Colon (tissue), 2 donors: Measurements from ENCODE around the gene MT1F.
"Not testable (repeated sequence)": the region's sequence is repeated elsewhere in the genome, so short reads cannot be mapped to it uniquely, and the experiment has no call there.

Source experiments
- FAIRE-seq: peaks from 2 replicates; lab custom pipeline; 2012; peaks lifted over from hg19 to GRCh38; lab: Jason Lieb, UNC
- donor health status: control.
- donor health status: control.

MT1F gene

DNA sequence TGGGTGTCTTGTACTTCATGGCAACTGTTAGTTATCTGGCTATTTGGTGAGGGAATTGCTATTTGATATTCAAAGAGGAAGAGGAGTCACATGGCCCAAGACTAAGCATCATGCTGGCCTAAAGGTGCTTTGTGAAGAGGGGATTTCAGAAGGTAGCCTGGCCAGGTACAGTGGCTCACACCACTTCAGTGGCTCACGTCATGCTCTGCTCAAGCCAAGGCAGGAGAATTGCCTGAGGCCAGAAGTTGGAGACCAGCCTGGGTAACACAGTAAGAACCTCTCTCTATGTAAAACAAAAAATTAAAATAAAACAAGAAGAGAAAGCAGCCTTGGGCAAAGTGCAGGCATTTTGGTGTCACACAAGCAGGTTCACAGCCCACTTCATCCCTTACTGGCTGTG is 12.4 kb upstream of the MT1F start:
- no peak for FAIRE-seq

DNA sequence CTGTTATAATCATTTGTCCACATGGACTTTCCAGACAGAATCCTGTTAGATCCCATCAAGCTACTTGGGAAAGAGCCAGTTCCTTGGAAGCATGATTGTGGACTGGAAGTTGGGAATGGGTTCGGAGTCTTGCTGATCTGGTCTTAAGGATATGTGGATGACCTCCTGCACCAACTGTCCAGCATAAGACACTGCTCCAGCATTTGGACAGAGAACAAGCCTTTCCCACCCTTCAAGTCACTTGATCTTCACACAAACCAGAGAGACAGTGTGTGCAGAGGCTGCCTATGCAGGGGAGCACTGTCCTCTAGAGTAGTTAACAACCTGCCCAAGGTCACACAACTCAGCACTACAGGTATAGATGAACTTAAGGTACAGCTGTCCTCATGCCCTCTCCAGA is 11.9 kb upstream of the MT1F start:
- no peak for FAIRE-seq

DNA sequence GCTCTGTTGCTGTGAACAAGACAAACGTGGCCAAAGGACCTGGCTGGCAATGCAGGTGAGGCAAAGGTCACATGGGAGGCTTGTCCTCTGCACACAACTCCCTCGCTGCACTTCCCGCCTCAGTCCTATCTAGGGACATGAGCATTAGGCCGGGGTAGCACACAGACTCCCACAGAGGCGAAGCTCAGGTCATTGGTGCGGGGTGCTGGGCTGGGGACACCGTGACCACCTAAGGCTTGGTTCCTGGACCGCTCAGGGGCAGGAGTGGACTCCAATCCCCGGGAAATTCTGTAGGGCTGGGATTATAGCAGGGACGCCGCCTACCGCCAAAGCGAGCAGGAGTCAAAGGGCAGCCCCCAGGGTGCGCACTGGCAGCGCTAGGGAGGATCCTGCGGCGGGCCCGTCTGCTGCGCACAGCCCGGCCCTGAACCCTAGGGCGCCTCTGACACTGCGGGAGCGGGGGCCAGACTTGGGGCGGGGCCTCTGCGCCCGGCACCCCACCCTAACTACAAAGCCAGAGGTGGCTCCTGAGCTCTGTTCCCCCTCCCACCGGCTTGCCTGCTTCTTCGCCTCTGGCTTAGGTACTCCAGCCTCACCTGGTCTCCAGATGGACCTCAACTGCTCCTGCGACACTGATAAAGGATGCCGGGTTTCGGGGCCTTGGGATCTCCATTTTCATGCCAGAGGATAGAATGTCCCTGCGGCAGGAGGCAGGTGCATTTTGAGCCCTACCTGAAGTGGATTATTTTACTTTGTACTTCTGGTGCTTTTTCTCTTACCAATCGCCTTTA is 9.9 kb upstream of the MT1F start:
- no peak for FAIRE-seq

DNA sequence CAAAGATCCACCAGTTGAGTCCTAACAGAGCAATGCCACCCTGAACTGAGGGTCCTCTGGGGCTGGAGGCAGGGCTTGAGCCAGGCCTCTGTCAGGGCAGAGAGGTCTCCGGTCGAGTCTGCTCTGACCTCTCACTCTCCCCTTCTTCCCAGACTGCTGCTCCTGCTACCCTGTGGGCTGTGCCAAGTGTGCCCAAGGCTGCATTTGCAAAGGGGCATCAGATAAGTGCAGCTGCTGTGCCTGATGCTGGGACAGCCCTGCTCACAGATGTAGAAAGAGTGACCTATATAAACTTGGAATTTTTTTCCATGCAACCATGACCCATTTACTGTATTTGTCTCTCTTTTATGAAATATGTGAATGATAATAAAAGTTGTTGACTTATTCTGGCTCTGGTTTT is 8.5 kb upstream of the MT1F start:
- no peak for FAIRE-seq

DNA sequence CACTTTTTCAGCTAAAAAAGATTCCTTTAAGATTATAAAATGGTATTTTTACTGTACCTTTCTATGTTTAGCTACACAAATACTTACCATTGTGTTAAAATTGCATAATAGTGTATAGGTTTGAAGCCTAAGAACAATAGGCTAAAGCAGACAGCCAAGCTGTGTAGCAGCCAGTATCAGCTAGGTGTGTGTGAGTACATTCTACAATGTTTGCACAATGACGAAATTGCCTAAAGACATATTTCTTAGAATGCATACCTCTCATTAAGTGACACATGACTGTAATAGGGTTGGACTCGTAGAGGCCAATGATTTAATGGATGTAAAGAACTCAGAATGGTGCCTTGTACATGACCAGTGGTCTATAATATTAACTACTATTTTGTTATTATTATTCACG is 7.9 kb upstream of the MT1F start:
- no peak for FAIRE-seq

GRCh38 chr16:56651586-56651985 is 6.2 kb upstream of the MT1F start, which contains the start of gene MT1B:
Gene MT1B (plus strand): TSS chr16:56651886. CDS start chr16:56651954, 68 bp downstream.
- FAIRE-seq = no peak

DNA sequence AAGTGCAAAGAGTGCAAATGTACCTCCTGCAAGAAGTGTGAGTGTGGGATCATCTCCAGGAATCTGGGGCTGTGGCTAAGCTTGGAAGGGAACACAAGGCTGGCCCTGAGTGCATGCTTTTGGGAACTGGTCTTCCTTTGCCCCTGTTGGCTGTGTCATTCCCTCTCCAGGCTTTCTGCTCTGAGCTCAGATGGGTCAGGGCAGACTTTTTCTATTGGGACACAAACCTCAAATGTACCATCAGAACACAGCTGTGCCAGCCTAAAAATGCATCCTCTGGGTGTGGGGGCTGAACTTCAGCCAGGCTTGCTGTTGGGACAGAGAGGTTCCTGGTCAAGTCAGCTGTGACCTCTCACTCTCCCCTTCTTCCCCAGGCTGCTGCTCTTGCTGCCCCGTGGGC is 5.2 kb upstream of the MT1F start:
- no peak for FAIRE-seq

GRCh38 chr16:56653218-56653617 is 4.5 kb upstream of the MT1F start:
- no peak for FAIRE-seq

DNA sequence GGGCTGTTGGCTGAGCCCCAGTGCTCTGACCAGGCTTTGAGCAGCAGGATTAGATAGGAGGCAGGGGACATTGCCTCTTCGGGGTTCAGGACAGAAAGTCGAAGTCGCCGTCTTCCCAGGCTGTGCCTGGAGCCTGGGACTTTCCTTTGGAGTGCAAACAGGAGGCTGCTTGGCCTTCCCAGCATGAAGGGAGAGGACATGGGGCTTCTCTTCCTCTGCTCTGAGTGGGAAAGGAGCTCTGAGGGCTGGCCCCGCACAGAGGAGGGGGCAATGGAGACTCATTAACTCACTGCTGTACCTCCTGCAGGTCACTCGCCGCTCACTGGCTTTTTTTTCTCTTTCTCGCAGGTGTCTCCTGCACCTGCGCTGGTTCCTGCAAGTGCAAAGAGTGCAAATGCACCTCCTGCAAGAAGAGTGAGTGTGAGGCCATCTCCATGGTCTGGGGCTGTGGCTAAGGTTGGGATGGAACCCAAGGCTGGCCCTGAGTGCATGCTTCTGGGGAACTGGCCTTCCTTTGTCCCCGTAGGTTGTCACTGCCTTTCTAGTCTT is 642 bp downstream of the MT1F start:
- FAIRE-seq = no peak

GRCh38 chr16:56662357-56663354 is 4.9 kb downstream of the MT1F start:
- FAIRE-seq = no peak

- no peak for FAIRE-seq
These were observed 6.7 kb downstream of the MT1F start for GRCh38 chr16:56664506-56664905.

GRCh38 chr16:56665286-56666261 is 7.8 kb downstream of the MT1F start:
- not testable (repeated sequence) for FAIRE-seq

DNA sequence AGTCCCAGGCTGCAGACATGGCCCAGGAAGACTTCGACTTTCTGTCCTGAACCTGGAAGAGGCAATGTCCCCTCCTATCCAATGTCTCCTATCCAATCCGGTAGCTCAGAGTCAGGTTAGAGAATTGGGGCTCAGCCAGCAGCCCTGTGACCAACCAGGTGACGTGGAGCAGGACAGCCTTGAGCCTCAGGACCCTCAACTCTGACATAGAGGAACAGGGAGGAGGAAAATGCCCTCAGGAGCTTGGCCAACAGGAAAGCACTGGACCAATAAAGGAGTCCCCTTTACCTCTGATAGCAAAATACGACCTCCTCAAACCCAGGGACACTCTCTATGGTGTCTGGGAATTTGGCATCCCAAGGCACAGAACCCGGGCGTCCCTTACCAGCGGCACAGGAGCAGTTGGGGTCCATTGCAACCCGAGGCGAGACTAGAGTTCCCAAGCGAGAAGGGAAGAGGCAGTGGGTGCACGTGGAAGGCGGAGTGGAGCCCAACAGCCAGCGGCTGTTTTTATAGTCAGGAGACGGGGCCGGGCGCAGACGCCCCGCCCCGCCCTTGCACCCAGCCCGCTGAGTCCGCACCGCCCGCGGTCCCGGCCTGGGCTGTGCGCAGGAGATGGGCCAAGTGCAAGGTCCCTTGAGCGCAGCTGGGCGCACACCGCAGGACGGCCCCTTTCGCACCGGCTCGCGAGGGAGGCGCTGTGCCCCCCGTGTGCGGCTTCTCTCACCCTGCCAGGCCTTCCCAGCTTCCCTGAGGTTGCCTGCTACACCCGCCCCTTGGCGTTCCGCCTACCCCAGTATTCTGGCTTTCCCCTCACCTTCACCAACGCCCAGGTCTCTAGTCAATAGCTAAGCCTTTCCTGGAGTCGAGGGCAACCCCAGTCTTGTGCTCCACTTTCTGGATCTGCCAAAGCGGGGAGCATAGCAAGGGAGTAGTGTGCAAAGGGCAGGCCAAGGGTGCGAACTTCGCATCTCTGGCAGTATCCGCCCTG is 10.1 kb downstream of the MT1F start, which contains the start of gene MT1G:
TSS of gene MT1G (minus strand) at position 485 of the 991 bp plus-strand sequence. CDS start at position 413, 72 bp downstream.
- FAIRE-seq = no peak

DNA sequence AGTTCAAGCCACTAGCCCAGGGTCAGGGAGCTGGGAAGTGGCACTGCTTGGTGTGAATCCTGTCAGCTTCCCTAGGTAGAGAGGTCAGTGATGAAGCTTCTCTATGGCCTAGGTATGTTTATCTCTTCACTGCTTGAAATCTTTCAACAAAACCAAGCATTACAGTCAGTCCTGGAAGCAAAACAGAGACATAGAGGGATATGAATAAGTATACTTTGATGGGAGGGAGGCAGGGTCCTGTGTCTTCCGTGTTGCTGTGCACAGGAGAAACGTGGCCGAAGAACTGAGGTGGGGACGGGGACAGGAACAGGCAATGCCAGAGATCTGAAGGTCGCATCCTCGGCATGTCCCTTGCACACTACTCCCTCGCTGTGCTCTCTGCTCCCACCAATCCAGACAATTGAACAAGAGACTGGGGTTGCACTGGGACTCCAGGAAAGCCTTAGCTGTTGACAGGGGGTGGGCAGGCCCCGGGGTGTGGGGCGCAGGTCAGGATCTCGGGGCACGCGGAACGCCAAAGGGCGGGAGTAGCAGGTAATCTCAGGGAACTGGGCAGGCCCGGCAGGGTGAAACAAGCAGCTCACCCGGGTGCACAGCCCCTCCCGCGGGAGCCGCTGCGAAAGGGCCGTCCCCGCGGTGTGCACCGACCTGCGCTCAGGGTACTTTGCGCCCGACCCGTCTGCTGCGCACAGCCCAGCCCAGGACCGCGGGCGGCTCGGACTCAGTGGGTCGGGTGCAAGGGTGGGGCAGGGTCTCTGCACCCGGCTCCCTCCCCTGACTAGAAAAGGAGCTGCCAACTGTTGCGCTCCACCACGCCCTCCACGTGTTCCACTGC is 11.5 kb downstream of the MT1F start, which contains the start of gene MT1H:
TSS of gene MT1H (plus strand) at position 810 of the 835 bp plus-strand sequence. CDS start 71 bp downstream, outside the sequence.
- FAIRE-seq = no peak

- FAIRE-seq = no peak
These were observed 12.3 kb downstream of the MT1F start for GRCh38 chr16:56669840-56670619.

GRCh38 chr16:56670620-56670934 is 12.8 kb downstream of the MT1F start:
- no peak for FAIRE-seq

DNA sequence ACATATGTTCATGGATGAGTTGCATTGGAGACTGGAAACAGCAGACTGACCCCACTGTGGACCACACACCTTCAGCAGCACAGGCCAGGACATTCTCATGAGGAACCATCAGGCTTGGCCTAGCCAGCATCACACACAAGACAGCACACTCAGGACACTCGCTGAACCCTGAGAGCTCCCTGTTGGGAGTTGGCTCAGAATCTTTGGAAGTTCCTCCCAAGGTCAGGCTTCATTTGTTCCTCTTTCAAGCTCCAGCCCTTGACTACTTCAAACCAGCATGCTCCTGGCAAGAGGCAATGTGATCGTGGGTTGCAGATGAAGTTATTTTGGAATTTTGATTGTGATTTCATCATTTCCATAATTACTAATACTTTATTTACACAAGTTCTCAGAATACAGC is 13.9 kb downstream of the MT1F start:
- FAIRE-seq = not testable (repeated sequence)

DNA sequence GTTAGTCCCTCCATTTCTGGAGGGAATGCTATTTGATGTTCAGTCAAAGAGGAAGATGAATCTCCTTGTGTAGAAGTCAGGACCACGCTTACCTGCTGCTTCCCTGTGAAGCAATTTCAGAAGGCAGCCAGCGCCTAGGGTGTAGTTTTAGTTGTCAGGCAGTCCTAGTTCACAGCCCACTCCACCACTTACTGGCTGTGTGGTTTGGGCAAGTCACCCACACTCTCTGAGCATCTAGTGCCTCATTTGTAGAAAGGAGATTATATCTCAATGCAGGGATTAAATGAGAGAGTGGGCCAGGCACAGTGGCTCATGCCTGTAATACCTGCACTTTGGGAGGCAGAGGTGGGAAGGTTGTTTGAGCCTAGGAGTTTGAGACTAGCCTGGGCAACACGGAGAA is 14.4 kb downstream of the MT1F start:
- not testable (repeated sequence) for FAIRE-seq
